Left forelimb (tissue), 1 donor: ENCODE data around the gene CEMIP.

Experiments used
- DNase-seq: peaks from one replicate; pipeline ENCODE4 v3.0.0-alpha.2; 2018; ENCODE audit warnings: low spot score

CEMIP gene

GRCh38 chr15:80787316-80787715 is 8.1 kb downstream of the CEMIP start:
- no peak for DNase-seq

GRCh38 chr15:80788536-80788935 is 9.4 kb downstream of the CEMIP start:
- DNase-seq: no peak

DNA sequence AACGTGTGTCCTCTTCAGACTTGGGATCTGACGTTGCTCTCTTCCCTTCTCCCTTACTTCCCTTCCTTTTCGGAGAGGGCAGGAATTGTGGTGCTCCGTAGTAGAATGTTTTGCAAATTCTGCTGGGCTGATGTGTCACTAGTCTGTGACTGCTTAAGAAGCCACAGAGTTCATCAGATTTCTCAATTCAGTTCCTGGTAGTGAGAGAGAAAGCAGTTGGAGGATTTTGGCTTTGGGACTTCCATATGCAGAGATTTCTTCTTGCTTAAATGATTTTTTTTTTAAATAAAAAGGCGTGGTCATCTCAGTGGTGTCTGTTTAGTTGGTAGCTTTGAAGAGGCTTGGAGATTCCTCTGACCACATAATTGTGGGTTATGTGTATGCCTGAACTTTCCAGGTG is 10.1 kb downstream of the CEMIP start:
- no peak for DNase-seq

DNA sequence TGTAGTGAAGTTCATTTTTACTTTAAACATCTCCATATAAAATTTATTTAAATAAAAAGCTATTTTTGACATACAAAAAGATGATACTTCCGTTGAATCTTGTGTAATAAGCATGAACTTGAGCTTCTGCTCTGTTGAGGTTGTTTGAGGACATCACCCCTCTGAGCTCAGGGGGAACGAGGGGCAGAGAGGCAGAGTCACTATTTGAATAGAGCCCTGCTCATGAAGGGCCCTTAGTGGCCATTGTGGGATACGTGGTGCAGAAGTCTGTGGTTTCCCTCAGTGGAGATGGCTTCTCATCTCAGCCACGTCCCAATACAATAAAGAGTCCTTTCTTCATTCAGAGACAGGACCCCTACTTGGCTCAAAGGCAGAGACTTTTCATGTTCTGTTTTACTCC is 10.6 kb downstream of the CEMIP start:
- no peak for DNase-seq

DNA sequence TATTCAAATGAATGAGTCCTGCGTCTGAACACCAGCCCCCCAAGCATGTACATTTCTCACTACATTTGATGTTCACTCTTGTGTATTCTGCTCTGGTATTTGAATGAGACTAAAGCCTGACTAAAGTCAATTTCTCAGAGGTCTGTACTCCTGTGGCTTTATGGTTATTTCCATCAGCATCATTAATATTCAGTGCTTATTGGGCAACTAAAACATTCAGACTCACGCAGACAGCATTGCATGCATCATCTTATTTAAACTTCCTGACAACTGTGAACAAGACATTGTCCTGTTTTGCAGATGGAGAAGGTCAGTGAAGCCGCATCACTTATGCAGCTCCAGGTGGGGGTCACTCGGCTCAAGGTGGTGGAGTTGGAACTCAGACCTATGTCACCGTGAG is 11.1 kb downstream of the CEMIP start:
- no peak for DNase-seq

GRCh38 chr15:80791004-80791403 is 11.8 kb downstream of the CEMIP start:
- no peak for DNase-seq

GRCh38 chr15:80796407-80796806 is 17.2 kb downstream of the CEMIP start:
- no peak for DNase-seq

DNA sequence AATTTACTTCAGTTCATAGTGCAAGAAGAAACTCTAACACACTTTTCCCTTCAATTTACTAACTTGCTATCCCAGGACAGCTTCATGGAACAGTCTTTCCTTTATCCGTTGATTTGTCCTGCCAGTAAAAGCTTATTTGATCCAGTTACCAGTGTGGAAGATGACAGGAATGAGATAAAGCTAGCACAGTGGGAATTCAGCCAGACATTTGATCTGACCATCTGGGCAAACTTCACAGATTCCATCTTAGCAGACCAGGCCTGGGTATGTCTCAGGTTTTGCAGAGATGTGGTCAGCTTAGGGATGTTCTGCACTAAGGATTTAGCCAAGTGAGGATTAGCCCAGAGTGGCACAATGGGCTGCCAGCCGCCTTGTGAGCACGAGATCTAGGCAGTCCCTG is 19.7 kb downstream of the CEMIP start:
- no peak for DNase-seq

- no peak for DNase-seq
Observed at GRCh38 chr15:80800067-80800466, 20.9 kb downstream of the CEMIP start.

DNA sequence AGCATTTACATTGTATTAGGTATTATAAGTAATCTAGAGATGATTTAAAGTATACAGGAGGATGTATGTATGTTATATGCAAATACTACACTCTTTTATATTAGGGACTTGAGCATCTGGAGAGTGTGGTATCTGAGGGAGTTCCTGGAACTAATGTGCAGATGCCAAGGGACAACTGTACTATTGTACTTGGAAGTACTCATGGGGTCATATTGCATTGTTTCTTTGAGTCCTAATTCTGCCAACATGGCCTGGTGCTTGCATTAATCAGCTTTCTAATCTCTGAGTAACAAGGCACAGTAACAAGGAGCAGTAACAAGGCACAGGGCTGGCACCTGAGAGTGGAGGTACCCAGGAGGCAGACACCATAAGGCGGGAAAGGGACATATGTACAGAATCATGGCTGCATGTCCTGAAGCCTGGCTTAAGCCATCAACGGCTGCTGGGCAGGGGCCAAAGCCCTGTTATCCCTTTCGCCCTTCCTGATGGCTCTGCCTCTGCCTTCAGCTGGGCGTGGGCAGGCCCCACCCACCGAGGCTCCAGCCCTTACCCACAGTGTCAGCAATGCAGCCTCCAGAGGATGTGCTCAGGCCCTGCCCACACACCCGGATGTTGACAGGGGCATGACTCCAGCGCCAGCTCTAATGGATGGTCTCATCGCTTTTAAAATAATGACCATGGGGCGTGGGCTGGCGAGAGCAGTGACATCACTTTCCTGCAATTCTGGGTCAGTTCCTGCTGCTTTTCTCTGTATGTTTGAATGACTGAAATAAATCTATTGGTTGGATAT is 22.9 kb downstream of the CEMIP start:
- DNase-seq: no peak

- DNase-seq: no peak
Observed at GRCh38 chr15:80803580-80804525, 24.7 kb downstream of the CEMIP start.

GRCh38 chr15:80804970-80805495 is 25.9 kb downstream of the CEMIP start:
- no peak for DNase-seq

- DNase-seq: no peak
Observed at GRCh38 chr15:80811781-80812315, 32.7 kb downstream of the CEMIP start.

- DNase-seq: no peak
Observed at GRCh38 chr15:80815106-80815505, 35.9 kb downstream of the CEMIP start.

- DNase-seq: no peak
Observed at GRCh38 chr15:80816049-80816653, 37.0 kb downstream of the CEMIP start.

DNA sequence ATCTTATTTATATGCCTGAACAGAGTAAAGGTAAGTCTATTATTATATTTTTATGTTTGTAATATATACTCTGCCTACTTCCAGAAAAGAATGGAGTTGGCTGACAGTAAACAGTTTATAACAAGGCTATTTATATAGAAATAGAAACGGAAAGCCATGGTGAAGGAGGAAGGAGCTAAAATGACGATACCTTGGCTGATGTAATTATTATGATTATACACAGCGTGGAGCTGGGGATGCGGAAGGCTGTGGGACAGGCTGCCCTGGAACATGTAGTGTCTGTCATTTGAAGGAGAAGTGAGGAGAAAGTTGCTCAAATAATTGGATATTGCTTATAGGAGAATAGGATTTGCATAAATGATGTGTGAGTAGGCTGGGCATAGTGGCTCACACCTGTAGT is 37.8 kb downstream of the CEMIP start:
- no peak for DNase-seq

- no peak for DNase-seq
Observed at GRCh38 chr15:80817901-80818300, 38.7 kb downstream of the CEMIP start.

DNA sequence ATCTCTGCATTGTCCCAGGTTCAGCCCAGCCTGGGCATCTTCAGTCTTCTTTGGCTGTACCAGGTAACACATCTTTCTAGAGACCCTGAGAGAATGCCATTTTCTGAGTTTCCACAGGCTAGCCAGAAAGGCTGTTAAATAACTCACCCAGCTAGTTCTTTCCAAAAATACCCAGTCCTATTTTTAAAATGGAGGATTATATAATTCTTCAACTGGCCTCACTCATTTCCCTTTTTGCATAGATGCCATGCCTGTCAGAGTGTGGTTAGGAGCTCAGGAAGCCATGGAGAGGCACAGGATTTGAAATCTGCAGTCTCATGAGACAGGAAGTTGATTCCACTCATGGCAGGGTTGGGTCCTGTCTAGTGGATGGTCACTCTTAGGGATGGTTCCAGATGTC is 39.8 kb downstream of the CEMIP start:
- DNase-seq: no peak

- no peak for DNase-seq
Observed at GRCh38 chr15:80820092-80820491, 40.9 kb downstream of the CEMIP start.

DNA sequence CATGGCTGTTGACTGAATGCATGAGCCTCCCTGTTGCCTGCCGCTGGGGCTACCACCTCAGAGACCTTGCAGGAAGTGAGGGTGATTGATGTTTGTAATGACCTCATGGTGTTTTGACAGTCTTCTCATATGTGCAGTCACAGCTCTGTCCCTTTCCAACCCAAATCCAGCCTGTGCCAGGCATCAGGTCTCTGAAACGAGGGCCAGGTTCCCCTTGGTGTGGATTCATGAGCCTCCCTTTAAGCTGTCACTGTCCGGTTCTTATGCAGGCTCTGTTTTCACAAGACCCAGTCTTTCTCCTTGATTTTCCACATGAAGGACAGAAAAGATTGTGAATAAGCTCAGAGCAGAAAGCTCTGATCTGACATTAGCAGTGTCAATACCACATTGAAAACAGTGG is 43.1 kb downstream of the CEMIP start:
- no peak for DNase-seq

- no peak for DNase-seq
Observed at GRCh38 chr15:80822676-80823075, 43.5 kb downstream of the CEMIP start.

DNA sequence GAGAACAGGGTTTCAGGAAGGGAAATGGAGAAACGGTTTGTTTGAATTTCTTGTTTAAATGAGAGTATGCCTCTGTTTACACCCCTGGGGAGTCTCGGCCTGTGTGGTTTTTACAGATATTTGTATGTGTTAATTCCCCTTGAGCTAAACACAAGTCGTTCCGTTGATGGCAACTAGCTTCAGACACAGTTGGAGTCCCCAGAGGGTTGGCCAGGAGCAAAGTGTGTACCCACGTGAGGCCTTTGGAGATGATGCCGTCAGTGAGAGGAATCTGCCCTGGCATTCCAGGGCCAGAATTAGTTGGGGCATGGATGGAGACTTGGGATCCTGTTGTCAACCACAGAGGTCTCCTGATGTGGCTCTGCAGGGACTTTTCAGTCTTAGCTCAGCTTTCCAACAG is 44.0 kb downstream of the CEMIP start:
- no peak for DNase-seq
